PFSK-1 (cell line): ENCODE data around the gene TSPAN15.

ENCODE experiments used
- POLR2AphosphoS5 ChIP-seq: IDR thresholded peaks from 2 replicates; pipeline ENCODE4 v1.6.1; 2012; ENCODE audit warnings: low read depth, mild to moderate bottlenecking, control low read depth, low read length, moderate library complexity
- TAF1 ChIP-seq: IDR thresholded peaks from 2 replicates; pipeline ENCODE4 v1.6.1; 2012; ENCODE audit warnings: low read length, control low read depth, borderline replicate concordance; ENCODE audit not compliant: insufficient read depth

DNA sequence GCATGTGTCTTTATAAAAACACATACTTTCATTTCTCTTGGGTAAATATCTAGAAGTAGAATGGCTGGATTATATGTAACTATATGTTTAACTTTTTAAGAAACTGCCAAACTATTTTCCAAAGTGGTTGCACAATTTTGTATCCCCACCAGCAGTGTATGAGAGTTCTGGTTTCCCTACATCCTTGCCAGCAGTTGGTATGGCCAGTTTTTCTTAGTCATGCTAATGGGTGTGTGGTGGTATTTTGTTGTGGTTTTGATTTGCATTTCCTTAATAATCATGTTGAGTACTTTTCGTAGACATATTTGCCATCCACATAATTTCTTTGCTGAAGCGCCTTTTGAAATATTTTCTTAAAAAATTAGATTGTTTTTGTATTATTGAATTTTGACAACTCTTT lies 61.6 kb downstream of the TSPAN15 start:
- TF ChIP-seq TAF1 (no peak), POLR2AphosphoS5 (no peak)
